ENCODE measurements around the gene EXOSC2. TPM values are rescaled to one million over a fixed set of nuclear protein-coding genes. Genes with fewer than 3 reads are reported as not detected.

EXOSC2 gene
- total and polyA plus RNA-seq, 2 of the 13 experiments (the other 11 are each of a cell fraction or from before 2014, with no cell fraction given): 27.5 to 63.8 TPM

- TF ChIP-seq ETV5 (CRISPR knock-in tag; IDR thresholded peaks at IDR 0.05; ENCODE audit: borderline replicate concordance) (no peak), KDM6A (CRISPR knock-in tag; IDR thresholded peaks at IDR 0.05; ENCODE audit: low read depth) (no peak), ZBTB43 (CRISPR knock-in tag; conservative IDR thresholded peaks at IDR 0.05) (peak; percentile 80; the same call in 1 of the 2 replicates), ONECUT2 (CRISPR knock-in tag; IDR thresholded peaks at IDR 0.05) (no peak), BORCS8-MEF2B (CRISPR knock-in tag; IDR thresholded peaks at IDR 0.05) (peak; percentile 87), ZBTB1 (CRISPR knock-in tag; IDR thresholded peaks at IDR 0.05; ENCODE audit: borderline replicate concordance) (no peak), DR1 (CRISPR knock-in tag; IDR thresholded peaks at IDR 0.05) (peak; percentile 43; the same call in 1 of the 2 replicates), PRDM10 (CRISPR knock-in tag; IDR thresholded peaks at IDR 0.05; ENCODE audit: low read depth) (no peak), ZBTB38 (CRISPR knock-in tag; IDR thresholded peaks at IDR 0.05) (peak; percentile 59; the same call in 1 of the 2 replicates), ZNF441 (CRISPR knock-in tag; IDR thresholded peaks at IDR 0.05; ENCODE audit: borderline replicate concordance) (peak; percentile 62; the same call in 1 of the 2 replicates), NFIB (CRISPR knock-in tag; IDR thresholded peaks at IDR 0.05; ENCODE audit: borderline replicate concordance) (no peak), POLR2AphosphoS2 (IDR thresholded peaks at IDR 0.05; ENCODE audit: low read depth, low read length) (no peak), ZNF691 (CRISPR knock-in tag; IDR thresholded peaks at IDR 0.05; ENCODE audit: borderline replicate concordance, low read depth) (peak; percentile 40; the same call in 1 of the 2 replicates), CSRNP2 (CRISPR knock-in tag; conservative IDR thresholded peaks at IDR 0.05; ENCODE audit: low read depth) (no peak), ZNF740 (CRISPR knock-in tag; IDR thresholded peaks at IDR 0.05) (no peak; the same call in 1 of the 2 replicates), ZNF737 (CRISPR knock-in tag; IDR thresholded peaks at IDR 0.05; ENCODE audit: borderline replicate concordance) (no peak), POGZ (CRISPR knock-in tag; IDR thresholded peaks at IDR 0.05) (0 out of 2 replicates have a peak, but pooled peaks have one; percentile 34), ZNF333 (CRISPR knock-in tag; IDR thresholded peaks at IDR 0.05; ENCODE audit: borderline replicate concordance) (no peak), THAP8 (CRISPR knock-in tag; IDR thresholded peaks at IDR 0.05; ENCODE audit: borderline replicate concordance) (peak; percentile 59)
These were observed 12.5 kb upstream of the EXOSC2 start (continued) for GRCh38 chr9:130680836-130681768.
